GM23248 (cell line): ENCODE data around the gene SYCE3. TPM values are rescaled to one million over a fixed set of nuclear protein-coding genes. Genes with fewer than 3 reads are reported as not detected.

Experiments used
- DNase-seq: peaks from one replicate; pipeline ENCODE4 v3.0.0-alpha.2; 2015
- H2AFZ ChIP-seq: fragments of 200-600 bp; sonication (generic); 2 replicates; pipeline ENCODE4 v1.6.1; 2016; ENCODE audit warnings: antibody characterized with exemption
- H3F3A ChIP-seq: fragments of 200-600 bp; sonication (generic); 2 replicates; pipeline ENCODE4 v1.6.1; 2016; ENCODE audit warnings: mild to moderate bottlenecking, antibody characterized with exemption, mixed run types; ENCODE audit not compliant: insufficient read depth
- H3K27ac ChIP-seq: fragments of 200-600 bp; sonication (generic); 2 replicates; pipeline ENCODE4 v1.5.1; 2016; ENCODE audit warnings: mild to moderate bottlenecking
- H3K27me3 ChIP-seq: fragments of 200-600 bp; sonication (generic); replicated peaks from 2 replicates; pipeline ENCODE4 v1.6.1; 2016; ENCODE audit warnings: mild to moderate bottlenecking; ENCODE audit not compliant: insufficient read depth
- H3K36me3 ChIP-seq: fragments of 200-600 bp; sonication (generic); 2 replicates; pipeline ENCODE4 v1.6.1; 2016; ENCODE audit warnings: low read depth, mild to moderate bottlenecking
- H3K4me1 ChIP-seq: fragments of 200-600 bp; sonication (generic); 2 replicates; pipeline ENCODE4 v1.6.1; 2016; ENCODE audit warnings: mild to moderate bottlenecking; ENCODE audit not compliant: insufficient read depth
- H3K4me2 ChIP-seq: fragments of 200-600 bp; sonication (generic); one replicate; pipeline ENCODE4 v1.6.1; 2016; ENCODE audit warnings: mild to moderate bottlenecking; ENCODE audit not compliant: unreplicated experiment
- H3K4me3 ChIP-seq: fragments of 200-600 bp; sonication (generic); 2 replicates; pipeline ENCODE4 v1.5.1; 2016; ENCODE audit warnings: mild to moderate bottlenecking
- H3K79me2 ChIP-seq: fragments of 200-600 bp; sonication (generic); 2 replicates; pipeline ENCODE4 v1.6.1; 2016; ENCODE audit warnings: mild to moderate bottlenecking; ENCODE audit not compliant: insufficient read depth
- H3K9ac ChIP-seq: fragments of 200-600 bp; sonication (generic); 2 replicates; pipeline ENCODE4 v1.6.1; 2016; ENCODE audit warnings: mild to moderate bottlenecking
- H3K9me2 ChIP-seq: fragments of 200-600 bp; sonication (generic); 2 replicates; pipeline ENCODE4 v1.6.1; 2016; ENCODE audit warnings: mixed run types, mild to moderate bottlenecking, moderate library complexity; ENCODE audit not compliant: insufficient read depth
- H3K9me3 ChIP-seq: fragments of 200-600 bp; sonication (generic); one replicate; pipeline ENCODE4 v1.6.1; 2017; ENCODE audit warnings: low read depth
- H4K20me1 ChIP-seq: fragments of 200-600 bp; sonication (generic); 2 replicates; pipeline ENCODE4 v1.6.0; 2016; ENCODE audit not compliant: insufficient read depth
- EZH2 ChIP-seq: fragments of 200-600 bp; sonication (generic); IDR thresholded peaks from 2 replicates; pipeline ENCODE4 v1.6.1; 2018; ENCODE audit warnings: antibody characterized with exemption, mild to moderate bottlenecking; ENCODE audit not compliant: insufficient read depth, poor library complexity, severe bottlenecking
- EZH2phosphoT487 ChIP-seq: fragments of 200-600 bp; sonication (generic); IDR thresholded peaks from 2 replicates; pipeline ENCODE4 v1.6.1; 2018; ENCODE audit warnings: antibody characterized with exemption, moderate library complexity, mild to moderate bottlenecking, low read depth; ENCODE audit not compliant: insufficient read depth
- WGBS, 2 experiments: methylation state at CpG; one replicate each; pipeline ENCODE4 v1.1.6; 2015 to 2017; ENCODE audit warnings: low lambda C conversion rate in 2 of 2, low coverage in 1 of 2; ENCODE audit errors: missing lambda C conversion rate in 2 of 2; 5-methylcytosine and 5-hydroxymethylcytosine counted together
- in situ Hi-C: fragments of 300-500 bp; cut with MboI; formaldehyde crosslinking; loops from 2 replicates; pipeline ENCODE4 v1.15.0; 2020
- polyA plus RNA-seq: library from polyadenylated mRNA; unstranded; fragments of >200 nt; fragmentation: Nextera tagmentation; extraction: Ambion mirVana; gene quantifications from 2 replicates; pipeline ENCODE4 v1.2.1, GENCODE V29; 2016
- total RNA-seq: library from RNA; depleted of rRNA; stranded (reverse); fragments of >200 nt; shearing (Covaris generic); gene quantifications from 2 replicates; pipeline ENCODE4 v1.2.3, GENCODE V29; 2014

Gene SYCE3
- total and polyA plus RNA-seq, 2 experiments from 2014 or later: 0.80 TPM; not detected in 1

GRCh38 chr22:50570861-50571260 lies 8.1 kb upstream of the SYCE3 start:
- DNase-seq: no peak
- Histone ChIP-seq H3K27ac (no peak overlapping the region), H3K9me2 (no peaks in the 10 kb centered on the region), H2AFZ (no peak overlapping the region), H3K9ac (no peak overlapping the region), H3F3A (no peaks in the 10 kb centered on the region), H4K20me1 (no peaks in the 10 kb centered on the region), H3K79me2 (no peaks in the 10 kb centered on the region), H3K9me3 (no peaks in the 10 kb centered on the region), H3K4me3 (no peak overlapping the region), H3K27me3 (no peaks in the 10 kb centered on the region), H3K36me3 (no peaks in the 10 kb centered on the region), H3K4me2 (no peak overlapping the region), H3K4me1 (no peaks in the 10 kb centered on the region)
- WGBS, 2 experiments: 90 to 92% methylated on average over 12 of the region's 12 CpGs
- in situ Hi-C loops: no loop called here
- TF ChIP-seq EZH2phosphoT487 (no peak), EZH2 (no peak)

GRCh38 chr22:50569896-50570535 lies 7.3 kb upstream of the SYCE3 start:
- no peak for DNase-seq
- 81% methylated on average over 11 to 13 of the region's 13 CpGs for WGBS, 2 experiments
- no peaks in the 10 kb centered on the region for H3K9me3 ChIP-seq
- no peaks in the 10 kb centered on the region for H3F3A ChIP-seq
- in situ Hi-C loops: no loop called here
- no peaks in the 10 kb centered on the region for H3K4me1 ChIP-seq
- no peak overlapping the region for H3K9ac ChIP-seq
- no peaks in the 10 kb centered on the region for H3K27me3 ChIP-seq
- TF ChIP-seq EZH2: no peak
- no peak for TF ChIP-seq EZH2phosphoT487
- no peaks in the 10 kb centered on the region for H3K79me2 ChIP-seq
- no peak overlapping the region for H3K4me2 ChIP-seq
- H4K20me1 ChIP-seq: no peaks in the 10 kb centered on the region
- H3K9me2 ChIP-seq: no peaks in the 10 kb centered on the region
- H2AFZ ChIP-seq: no peak overlapping the region
- no peaks in the 10 kb centered on the region for H3K36me3 ChIP-seq
- H3K4me3 ChIP-seq: no peak overlapping the region
- no peak overlapping the region for H3K27ac ChIP-seq

DNA sequence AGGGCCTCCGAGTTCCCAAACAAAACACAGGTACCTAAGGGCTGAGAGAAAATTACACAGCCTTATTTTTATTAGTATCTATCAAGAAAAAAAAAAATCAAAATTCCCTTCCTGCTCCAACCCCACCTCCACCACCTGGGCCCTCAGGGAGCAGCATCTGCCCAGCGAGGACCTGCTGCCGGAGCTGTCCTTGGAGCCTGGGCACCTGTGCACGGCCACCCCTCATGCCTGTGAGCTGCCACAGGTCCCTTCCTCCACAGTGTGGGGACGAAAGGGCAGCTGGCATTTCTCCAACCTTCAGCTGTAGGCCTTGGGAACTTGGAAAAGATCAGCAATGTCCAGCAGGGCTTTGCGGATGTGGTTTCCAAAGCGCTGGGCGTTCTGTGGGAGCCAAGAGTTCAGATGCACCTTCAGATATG lies 6.3 kb upstream of the SYCE3 start:
- WGBS, 2 experiments: 82 to 91% methylated on average over 8 of the region's 8 CpGs

DNA sequence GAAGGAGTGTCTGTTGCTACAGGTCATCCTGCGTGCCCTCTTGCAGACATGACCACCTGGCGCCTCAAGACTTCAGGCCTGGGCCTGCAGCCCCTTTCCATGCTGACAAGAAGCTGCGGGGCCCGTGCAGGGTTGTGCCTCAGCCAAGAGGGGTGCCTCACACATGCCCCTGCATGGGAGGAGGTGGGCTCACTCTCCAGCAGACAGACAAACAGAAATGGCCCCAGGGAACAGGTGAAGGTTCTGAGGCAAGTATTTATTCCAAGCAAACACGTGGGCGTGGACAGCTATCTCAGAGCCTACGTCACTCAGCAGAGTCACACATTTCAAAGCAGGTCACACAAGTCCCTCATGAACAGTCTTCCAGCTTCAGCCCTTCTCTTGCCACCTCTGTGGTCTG lies 5.9 kb upstream of the SYCE3 start:
- H2AFZ ChIP-seq: no peak overlapping the region
- TF ChIP-seq EZH2: no peak
- TF ChIP-seq EZH2phosphoT487: no peak
- no peaks in the 10 kb centered on the region for H3K27me3 ChIP-seq
- H3K9me2 ChIP-seq: no peaks in the 10 kb centered on the region
- no peaks in the 10 kb centered on the region for H3K79me2 ChIP-seq
- H3K4me1 ChIP-seq: no peaks in the 10 kb centered on the region
- H3K27ac ChIP-seq: no peak overlapping the region
- H3K4me3 ChIP-seq: no peak overlapping the region
- H3K4me2 ChIP-seq: no peak overlapping the region
- H3K9me3 ChIP-seq: no peaks in the 10 kb centered on the region
- in situ Hi-C loops: no loop called here
- H3F3A ChIP-seq: no peaks in the 10 kb centered on the region
- DNase-seq: no peak
- WGBS, 2 experiments: 81 to 88% methylated on average over 7 of the region's 7 CpGs
- no peak overlapping the region for H3K9ac ChIP-seq
- H4K20me1 ChIP-seq: no peaks in the 10 kb centered on the region
- no peaks in the 10 kb centered on the region for H3K36me3 ChIP-seq

More for the DNA sequence above, 6.3 kb upstream of the SYCE3 start:
- Histone ChIP-seq H2AFZ (no peak overlapping the region), H3K4me1 (no peaks in the 10 kb centered on the region), H4K20me1 (no peaks in the 10 kb centered on the region), H3K27me3 (no peaks in the 10 kb centered on the region), H3K27ac (no peak overlapping the region), H3K4me2 (no peak overlapping the region), H3K4me3 (no peak overlapping the region), H3F3A (no peaks in the 10 kb centered on the region), H3K9ac (no peak overlapping the region), H3K79me2 (no peaks in the 10 kb centered on the region), H3K36me3 (no peaks in the 10 kb centered on the region), H3K9me2 (no peaks in the 10 kb centered on the region), H3K9me3 (no peaks in the 10 kb centered on the region)
- DNase-seq: no peak
- in situ Hi-C loops: no loop called here
- TF ChIP-seq EZH2: no peak
- TF ChIP-seq EZH2phosphoT487: no peak
